NCI-H2196 treated with DMSO at 0.1 percent for 48 hours (cell line): Measurements from ENCODE around the gene P2RX4.
"Not testable (repeated sequence)": the region's sequence is repeated elsewhere in the genome, so short reads cannot be mapped to it uniquely, and the experiment has no call there.

Experiments used
- DNase-seq: peaks from one replicate; lab custom pipeline; 2025; ENCODE audit not compliant: unreplicated experiment; lab: John Stamatoyannopoulos, UW

P2RX4 gene

GRCh38 chr12:121209624-121210572 lies at the start of gene P2RX4:
TSS of gene P2RX4 (plus strand) at chr12:121210129. CDS start at chr12:121210165, 36 bp downstream.
- DNase-seq: peak; percentile 64

- no peak for DNase-seq
These were observed 47.5 kb upstream of the P2RX4 start for GRCh38 chr12:121162384-121162783.

- DNase-seq: no peak
These were observed 46.9 kb upstream of the P2RX4 start for GRCh38 chr12:121162985-121163384.

- DNase-seq: not testable (repeated sequence)
These were observed 45.1 kb upstream of the P2RX4 start for GRCh38 chr12:121164839-121165238.

GRCh38 chr12:121165316-121165715 lies 44.6 kb upstream of the P2RX4 start:
- DNase-seq: no peak

- DNase-seq: no peak
These were observed 43.6 kb upstream of the P2RX4 start for GRCh38 chr12:121166356-121166755.

GRCh38 chr12:121167232-121167820 lies 42.6 kb upstream of the P2RX4 start:
- no peak for DNase-seq

- DNase-seq: no peak
These were observed 42.0 kb upstream of the P2RX4 start for GRCh38 chr12:121167951-121168350.

GRCh38 chr12:121170151-121170550 lies 39.8 kb upstream of the P2RX4 start:
- no peak for DNase-seq

GRCh38 chr12:121170611-121171260 lies 39.2 kb upstream of the P2RX4 start:
- DNase-seq: no peak

GRCh38 chr12:121172145-121172544 lies 37.8 kb upstream of the P2RX4 start:
- no peak for DNase-seq

- DNase-seq: no peak
These were observed 34.4 kb upstream of the P2RX4 start for GRCh38 chr12:121175383-121176119.

- no peak for DNase-seq
These were observed 33.0 kb upstream of the P2RX4 start for GRCh38 chr12:121176826-121177529.

- no peak for DNase-seq
These were observed 28.7 kb upstream of the P2RX4 start for GRCh38 chr12:121181181-121181580.

- no peak for DNase-seq
These were observed 27.6 kb upstream of the P2RX4 start for GRCh38 chr12:121182222-121182893.

GRCh38 chr12:121184425-121184824 lies 25.5 kb upstream of the P2RX4 start:
- DNase-seq: no peak

GRCh38 chr12:121184984-121185889 lies 24.7 kb upstream of the P2RX4 start:
- DNase-seq: no peak

GRCh38 chr12:121186826-121187225 lies 23.1 kb upstream of the P2RX4 start:
- no peak for DNase-seq

GRCh38 chr12:121187501-121187900 lies 22.4 kb upstream of the P2RX4 start:
- DNase-seq: no peak
